ENCODE measurements around the gene BEND7.
"Not testable (repeated sequence)": the region's sequence is repeated elsewhere in the genome, so short reads cannot be mapped to it uniquely, and the experiment has no call there.

BEND7 gene

GRCh38 chr10:13475124-13475523 lies 53.7 kb downstream of the BEND7 start:
- DNase-seq, result no peak

- no peak for DNase-seq
Measured at GRCh38 chr10:13473986-13474385, 54.8 kb downstream of the BEND7 start.

- DNase-seq, result no peak
Measured at GRCh38 chr10:13472359-13472758, 56.5 kb downstream of the BEND7 start.

DNA sequence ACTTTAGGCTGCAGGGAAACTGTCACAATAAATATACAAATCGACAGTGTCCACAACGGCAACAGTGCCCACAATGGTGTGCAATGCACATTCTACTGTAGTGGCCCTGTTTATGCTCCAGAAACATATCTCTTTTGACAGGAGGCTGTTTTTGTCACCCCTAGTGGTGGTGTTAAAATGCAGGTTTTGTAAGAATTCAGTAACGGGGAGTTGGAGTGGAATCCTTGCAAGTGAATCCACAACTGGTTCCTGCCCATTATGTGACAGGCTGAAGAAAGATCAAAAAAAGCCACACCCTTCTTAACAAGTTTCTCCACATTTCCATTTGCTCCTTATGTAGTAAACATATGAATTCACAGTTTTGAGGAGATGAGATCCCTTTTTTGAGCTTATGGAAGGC lies 58.5 kb downstream of the BEND7 start:
- no peak for DNase-seq

GRCh38 chr10:13462551-13462950 lies 66.3 kb downstream of the BEND7 start:
- DNase-seq, result no peak

- DNase-seq, result no peak
Measured at GRCh38 chr10:13458687-13459012, 70.2 kb downstream of the BEND7 start.

GRCh38 chr10:13457958-13458686 lies 70.7 kb downstream of the BEND7 start:
- no peak for DNase-seq

GRCh38 chr10:13453896-13454295 lies 74.9 kb downstream of the BEND7 start:
- no peak for DNase-seq

- DNase-seq, result no peak
Measured at GRCh38 chr10:13450069-13450468, 78.7 kb downstream of the BEND7 start.

DNA sequence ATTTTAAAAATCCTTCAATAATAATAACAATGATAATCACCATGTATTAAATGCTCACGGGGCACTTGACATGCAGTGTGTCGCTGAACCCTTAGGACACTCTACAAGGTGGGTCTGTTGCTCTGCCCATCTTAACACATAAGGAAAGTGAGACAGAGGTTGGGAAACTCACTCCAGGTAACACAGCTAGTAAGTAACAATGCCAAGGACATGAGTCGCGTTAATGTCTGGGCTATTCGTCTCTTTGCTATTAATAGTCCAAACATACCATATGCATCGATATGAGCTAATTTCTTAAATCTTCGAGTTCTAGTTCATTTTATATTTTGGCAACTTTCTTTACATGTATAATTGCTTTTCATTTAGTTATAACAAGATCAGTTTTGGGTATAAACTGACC lies 79.5 kb downstream of the BEND7 start:
- no peak for DNase-seq

GRCh38 chr10:13448216-13448615 lies 80.6 kb downstream of the BEND7 start:
- DNase-seq, result no peak

DNA sequence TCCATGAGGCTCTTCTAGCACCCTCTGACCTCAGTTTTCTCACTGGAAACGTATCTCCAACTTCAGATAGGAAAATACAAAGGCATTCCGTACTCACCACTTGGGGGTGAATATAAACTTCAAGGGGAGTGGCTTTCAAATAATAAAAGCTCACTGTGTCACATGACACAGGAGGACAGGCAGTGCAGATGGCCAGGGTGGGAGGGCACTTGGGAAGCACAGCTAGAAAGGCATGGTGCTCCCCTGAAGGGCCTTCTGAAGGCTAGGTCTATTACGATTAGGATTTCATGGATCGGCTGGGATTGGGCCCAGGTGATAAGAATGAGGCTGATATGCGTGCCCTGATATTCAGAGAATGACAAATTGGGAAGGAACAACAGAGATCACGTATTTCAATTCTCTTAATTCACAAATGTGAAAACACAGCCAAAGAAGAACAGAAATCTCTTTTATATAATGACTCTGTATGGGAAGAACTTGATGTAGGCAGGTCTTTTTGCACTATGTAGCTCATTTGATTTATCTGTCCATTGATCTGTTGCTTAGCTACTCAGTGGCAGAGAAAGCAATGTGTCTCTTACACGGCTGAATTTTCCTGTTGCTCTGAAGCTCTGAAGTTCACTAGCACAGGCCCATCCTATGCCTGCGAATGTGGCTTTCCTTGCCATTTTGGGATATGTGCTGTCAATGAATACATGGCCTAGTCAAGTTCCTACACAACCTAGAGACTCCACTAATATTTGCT lies 83.0 kb downstream of the BEND7 start:
- no peak for DNase-seq

DNA sequence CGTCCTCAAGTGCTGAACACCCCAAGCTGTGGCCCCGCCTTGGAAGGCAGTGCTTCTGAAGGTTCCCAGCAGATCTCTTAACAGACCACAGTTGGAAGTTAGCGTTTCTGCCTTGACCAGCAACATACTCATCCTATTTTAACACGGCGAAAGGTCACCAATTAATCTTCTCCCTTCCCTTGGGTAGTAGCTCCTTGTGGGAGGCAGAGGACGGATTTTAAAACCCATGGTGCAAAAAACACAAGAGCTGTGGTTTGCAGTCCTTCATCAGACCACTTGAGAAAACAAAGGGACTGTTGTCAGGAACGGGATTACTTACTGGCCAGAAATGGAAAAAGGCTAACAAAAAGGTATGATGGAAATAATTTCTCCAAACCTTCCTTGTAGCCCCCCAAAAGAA lies 87.3 kb downstream of the BEND7 start:
- no peak for DNase-seq

- no peak for DNase-seq
Measured at GRCh38 chr10:13440185-13441061, 88.4 kb downstream of the BEND7 start.

- DNase-seq, result no peak
Measured at GRCh38 chr10:13439313-13440184, 89.3 kb downstream of the BEND7 start.

DNA sequence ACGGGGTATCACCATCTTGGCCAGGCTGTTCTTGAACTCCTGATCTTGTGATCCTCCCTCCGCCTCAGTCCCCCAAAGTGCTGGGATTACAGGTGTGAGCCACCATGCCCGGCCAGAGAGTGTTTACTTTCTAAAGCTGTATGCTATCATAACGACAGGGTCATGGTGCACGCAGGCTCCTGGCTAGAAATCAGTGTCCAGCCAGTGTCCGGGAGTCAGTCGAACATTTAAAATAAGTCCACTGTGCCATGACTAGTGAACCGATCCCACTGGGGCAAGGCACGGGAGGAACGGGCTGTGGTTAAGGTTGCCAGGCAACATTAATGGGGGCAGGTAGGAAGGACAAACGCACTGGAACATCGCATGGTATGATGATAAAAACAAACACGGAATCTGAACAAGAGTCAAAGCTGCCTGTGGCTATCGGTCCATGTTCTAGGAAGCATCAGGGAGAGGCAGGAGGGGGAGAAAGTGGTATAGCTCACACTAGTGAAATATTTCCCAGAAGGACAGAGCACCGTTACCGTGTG lies 91.7 kb downstream of the BEND7 start:
- no peak for DNase-seq

DNA sequence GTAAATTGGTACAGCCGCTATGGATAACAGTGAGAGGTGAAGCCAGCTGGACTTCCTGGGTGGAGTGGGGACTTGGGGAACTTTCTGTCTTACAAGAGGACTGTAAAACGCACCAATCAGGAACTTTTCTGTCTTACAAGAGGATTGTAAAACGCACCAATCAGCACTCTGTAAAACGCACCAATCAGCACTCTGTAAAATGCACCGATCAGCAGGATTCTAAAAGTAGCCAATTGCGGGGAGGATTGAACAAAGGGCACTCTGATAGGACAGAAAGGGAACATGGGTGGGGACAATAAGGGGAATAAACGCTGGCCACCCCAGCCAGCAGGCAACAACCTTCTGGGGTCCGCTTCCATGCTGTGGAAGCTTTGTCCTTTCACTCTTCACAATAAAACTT lies 100.9 kb downstream of the BEND7 start:
- DNase-seq, result not testable (repeated sequence)

DNA sequence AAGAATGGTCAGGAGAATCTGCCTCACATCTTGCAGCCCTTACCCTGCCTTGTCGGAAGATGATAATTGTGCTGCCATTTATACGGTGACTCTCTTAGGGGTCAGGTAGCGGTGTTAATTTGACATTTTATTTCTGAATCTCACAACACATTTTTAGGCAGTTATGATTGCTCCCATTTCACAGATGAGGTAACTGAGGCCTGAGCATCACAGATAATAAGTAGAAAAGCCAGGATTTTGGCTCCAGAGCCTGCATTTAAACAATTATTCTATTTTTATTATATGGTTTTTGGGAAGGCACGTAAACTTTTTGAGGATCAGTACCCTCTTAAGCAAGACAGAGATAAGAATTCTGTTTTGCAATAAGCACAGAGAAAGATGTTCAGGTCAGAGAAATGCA lies 103.4 kb downstream of the BEND7 start:
- DNase-seq, result no peak

DNA sequence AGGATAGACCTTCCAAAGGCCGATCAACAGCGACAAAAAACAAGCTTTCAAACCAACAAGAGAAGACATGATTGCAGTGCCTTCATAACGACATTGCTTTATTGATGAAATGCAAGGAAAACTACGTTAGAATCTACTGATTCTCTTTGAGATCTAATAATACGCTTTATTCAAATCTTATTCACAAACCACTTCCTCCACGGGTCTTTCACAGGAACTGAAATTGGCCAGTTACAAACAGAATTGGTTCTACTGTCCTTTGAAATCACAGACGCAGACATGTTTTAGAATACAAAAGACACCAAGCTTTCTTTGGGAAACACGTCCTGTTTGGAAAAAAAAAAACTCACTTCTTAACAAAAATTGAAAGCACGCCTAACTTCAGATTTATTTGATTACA lies 106.0 kb downstream of the BEND7 start:
- DNase-seq, result no peak

DNA sequence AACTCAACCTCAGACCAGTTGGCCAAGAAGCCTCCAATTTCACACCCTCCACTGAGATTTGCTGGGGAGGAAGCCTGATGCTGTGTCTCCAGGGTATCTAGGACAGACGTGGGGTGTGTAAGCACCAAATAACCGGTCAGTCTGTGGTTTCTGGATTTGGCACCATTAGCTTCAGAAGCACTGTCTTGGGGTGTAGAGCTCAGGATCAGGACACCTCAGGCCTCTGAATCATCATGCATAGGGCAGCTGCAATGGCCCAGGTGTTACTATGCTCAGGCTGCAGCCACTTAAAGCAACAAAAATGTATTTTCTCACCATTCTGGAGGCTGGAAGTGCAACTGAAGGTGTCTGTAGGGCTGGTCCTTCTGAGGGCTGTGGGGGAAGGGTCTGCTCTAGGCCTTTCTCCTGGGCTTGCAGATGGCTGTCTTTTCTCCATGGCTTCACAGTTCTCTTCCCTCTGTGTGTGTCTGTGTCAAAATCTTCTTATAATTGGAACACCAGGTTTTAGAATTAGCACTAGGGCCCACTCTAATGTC lies 107.4 kb downstream of the BEND7 start:
- DNase-seq, result no peak

DNA sequence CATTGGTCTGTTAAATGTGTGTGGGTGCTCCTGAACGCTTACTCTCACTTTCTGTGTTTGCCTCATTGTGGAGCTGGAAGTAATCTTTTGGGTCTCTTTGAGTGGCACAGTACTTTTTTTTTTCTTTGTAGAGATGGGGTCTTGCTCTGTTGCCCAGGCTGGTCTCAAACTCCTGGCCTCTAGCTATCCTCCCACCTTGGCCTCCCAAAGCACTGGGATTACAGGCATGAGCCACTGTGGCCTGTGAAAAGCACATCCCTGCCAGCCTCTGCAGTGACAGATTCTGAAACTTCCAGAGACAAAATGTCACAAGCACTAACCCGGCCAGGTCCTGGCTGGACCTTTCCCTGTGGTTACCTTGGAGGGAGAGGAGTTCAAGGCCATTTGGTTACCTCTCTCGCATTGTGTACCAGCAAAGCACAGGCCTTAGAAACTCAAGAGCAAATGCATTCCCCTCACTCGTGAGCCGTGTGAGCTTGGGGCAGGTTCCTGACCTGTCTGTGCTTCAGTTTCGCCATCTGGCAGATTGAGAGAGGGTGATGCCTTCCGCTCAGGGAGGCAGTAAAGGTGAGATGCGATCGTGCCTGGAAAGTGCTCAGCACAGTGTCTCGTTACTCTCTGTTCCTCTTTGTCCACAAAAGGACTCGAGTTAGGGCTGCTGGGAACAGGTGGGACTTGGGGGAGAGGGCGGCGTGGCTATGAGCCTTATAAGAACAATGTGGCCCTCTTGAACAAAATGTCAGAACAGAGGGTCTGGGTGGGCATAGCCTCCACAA lies 108.1 kb downstream of the BEND7 start:
- DNase-seq, result no peak
